Nucleus accumbens (tissue), 56 donors: ENCODE measurements around the gene TBC1D4.
A peak's percentile ranks its signal among the peaks of the same experiment; 100 is the strongest.

Experiments used
- DNase-seq, 56 donors: peaks; one replicate each; lab custom pipeline; 2025; lab: John Stamatoyannopoulos, UW

The TBC1D4 gene, protein sequence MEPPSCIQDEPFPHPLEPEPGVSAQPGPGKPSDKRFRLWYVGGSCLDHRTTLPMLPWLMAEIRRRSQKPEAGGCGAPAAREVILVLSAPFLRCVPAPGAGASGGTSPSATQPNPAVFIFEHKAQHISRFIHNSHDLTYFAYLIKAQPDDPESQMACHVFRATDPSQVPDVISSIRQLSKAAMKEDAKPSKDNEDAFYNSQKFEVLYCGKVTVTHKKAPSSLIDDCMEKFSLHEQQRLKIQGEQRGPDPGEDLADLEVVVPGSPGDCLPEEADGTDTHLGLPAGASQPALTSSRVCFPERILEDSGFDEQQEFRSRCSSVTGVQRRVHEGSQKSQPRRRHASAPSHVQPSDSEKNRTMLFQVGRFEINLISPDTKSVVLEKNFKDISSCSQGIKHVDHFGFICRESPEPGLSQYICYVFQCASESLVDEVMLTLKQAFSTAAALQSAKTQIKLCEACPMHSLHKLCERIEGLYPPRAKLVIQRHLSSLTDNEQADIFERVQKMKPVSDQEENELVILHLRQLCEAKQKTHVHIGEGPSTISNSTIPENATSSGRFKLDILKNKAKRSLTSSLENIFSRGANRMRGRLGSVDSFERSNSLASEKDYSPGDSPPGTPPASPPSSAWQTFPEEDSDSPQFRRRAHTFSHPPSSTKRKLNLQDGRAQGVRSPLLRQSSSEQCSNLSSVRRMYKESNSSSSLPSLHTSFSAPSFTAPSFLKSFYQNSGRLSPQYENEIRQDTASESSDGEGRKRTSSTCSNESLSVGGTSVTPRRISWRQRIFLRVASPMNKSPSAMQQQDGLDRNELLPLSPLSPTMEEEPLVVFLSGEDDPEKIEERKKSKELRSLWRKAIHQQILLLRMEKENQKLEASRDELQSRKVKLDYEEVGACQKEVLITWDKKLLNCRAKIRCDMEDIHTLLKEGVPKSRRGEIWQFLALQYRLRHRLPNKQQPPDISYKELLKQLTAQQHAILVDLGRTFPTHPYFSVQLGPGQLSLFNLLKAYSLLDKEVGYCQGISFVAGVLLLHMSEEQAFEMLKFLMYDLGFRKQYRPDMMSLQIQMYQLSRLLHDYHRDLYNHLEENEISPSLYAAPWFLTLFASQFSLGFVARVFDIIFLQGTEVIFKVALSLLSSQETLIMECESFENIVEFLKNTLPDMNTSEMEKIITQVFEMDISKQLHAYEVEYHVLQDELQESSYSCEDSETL (N-terminal part only)

GRCh38 chr13:75482070-75482819 is at the start of gene TBC1D4:
Gene TBC1D4 (minus strand): TSS chr13:75482169. CDS start chr13:75481767, 402 bp downstream.
- peak in 54 of 56 donors; percentile 37 to 89 (median 70) for DNase-seq

- no peak for DNase-seq
Observed at GRCh38 chr13:75530549-75530961, 48.6 kb upstream of the TBC1D4 start.

GRCh38 chr13:75521956-75522355 is 40.0 kb upstream of the TBC1D4 start:
- no peak for DNase-seq

DNA sequence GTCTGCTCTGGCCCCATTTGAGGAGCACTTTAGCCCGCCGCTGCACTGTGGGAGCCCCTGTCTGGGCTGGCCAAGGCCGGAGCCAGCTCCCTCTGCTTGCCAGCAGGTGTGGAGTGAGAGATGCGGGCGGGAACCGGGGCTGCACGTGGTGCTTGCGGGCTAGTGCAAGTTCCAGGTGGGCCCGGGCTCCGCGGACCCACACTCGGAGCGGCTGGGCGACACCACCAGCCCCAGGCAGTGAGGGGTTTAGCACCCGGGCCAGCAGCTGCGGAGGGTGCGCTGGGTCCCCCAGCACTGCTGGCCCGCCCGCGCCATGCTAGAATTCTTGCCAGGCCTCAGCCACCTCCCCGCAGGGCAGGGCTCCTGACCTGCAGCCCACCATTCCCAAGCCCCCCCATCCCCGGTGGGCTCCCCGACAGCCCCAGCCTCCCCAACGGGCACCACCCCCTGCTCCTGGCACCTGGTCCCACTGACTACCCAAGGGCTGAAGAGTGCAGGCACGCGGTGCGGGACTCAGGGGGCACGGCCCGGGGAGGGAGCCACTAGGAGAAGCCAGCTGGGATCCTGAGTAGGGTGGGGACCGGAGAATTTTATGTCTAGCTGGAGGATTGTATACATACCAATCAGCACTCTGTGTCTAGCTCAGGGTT is 36.6 kb upstream of the TBC1D4 start:
- DNase-seq: no peak

DNA sequence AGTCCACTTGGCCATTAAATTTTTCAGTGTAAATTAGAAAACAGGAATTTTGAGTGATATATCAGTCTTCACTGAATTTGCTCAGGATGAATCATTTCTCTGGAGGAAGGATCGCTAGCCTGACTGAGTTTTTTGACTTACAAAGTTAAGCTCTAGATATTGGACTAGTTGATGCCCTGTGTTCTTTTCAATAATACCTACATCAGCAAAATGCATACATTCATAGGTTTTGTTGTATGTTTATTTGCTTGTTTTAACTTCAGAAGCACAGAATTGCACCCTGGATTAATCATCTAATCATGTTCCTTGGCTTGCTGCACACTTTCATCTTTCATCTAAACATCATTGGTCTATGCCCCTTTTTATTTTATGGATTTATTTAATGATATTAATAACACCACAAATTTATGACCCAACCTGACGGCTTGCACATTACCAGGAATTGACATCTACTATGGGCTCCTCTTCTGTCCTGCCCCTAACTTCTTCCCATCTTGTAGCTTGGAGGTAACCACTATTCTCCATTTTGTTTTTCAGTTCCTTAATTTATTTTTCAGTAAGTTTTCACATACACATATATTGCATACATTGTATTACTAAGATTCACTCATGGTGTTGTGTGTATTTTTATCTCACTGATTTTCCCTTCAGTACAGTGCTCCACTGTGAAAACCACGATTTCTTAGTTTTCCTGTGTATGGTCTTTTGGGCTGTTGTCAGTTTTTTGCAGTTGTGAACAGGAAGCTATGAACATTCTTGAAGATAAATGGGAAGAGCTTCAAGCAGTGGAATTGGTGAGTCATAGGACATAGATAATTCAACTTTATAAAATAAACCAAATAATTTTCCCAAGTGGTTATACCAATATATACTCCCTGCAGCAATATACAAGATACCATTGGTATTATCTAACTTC is 32.4 kb upstream of the TBC1D4 start:
- no peak for DNase-seq

GRCh38 chr13:75513271-75513670 is 31.3 kb upstream of the TBC1D4 start:
- DNase-seq: no peak

DNA sequence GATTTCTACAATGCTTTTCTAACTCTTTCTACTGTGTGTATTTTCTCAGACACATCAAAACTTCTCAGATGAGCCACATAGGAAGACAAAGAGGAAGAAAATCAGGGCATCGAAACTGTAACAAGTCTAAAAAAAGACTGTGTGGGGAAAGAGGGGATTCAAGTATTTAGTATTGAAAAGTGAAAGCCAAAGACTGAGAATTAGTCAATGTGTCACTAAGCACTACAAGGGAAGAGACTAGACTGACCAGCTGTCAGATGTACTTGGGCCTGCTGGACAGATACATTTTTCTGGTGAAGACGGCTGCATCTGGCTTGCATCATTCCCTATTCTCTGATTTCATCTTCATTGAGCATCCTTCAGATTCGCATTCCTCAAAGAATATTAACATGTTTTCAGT is 30.3 kb upstream of the TBC1D4 start:
- no peak for DNase-seq

DNA sequence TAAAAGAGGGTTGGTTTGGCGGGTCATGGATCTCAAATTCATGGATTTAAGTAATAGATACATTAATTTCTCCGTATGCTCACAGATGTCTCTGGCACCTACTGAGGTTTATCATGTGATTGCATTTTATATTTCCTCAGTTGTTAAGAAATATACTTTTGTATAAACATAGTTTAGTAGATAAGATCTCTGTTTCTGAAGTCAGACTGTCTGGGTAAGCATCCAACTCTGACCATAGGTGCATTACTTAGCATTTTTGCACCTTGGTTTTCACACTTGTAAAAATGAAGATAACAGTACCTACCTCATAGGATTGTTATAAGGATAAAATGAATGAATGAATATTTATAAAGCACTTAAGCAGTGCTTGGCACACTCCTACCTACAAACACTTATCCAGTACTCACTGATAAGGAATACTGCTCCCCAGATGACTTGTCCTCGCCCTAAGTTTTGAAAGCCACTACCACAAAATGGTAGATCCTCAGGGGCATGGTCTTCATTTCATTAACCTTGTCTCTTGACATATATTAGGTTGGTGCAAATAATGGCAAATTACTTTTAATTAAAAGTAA is 29.2 kb upstream of the TBC1D4 start:
- DNase-seq: no peak

- no peak for DNase-seq
Observed at GRCh38 chr13:75508002-75508548, 26.1 kb upstream of the TBC1D4 start.

DNA sequence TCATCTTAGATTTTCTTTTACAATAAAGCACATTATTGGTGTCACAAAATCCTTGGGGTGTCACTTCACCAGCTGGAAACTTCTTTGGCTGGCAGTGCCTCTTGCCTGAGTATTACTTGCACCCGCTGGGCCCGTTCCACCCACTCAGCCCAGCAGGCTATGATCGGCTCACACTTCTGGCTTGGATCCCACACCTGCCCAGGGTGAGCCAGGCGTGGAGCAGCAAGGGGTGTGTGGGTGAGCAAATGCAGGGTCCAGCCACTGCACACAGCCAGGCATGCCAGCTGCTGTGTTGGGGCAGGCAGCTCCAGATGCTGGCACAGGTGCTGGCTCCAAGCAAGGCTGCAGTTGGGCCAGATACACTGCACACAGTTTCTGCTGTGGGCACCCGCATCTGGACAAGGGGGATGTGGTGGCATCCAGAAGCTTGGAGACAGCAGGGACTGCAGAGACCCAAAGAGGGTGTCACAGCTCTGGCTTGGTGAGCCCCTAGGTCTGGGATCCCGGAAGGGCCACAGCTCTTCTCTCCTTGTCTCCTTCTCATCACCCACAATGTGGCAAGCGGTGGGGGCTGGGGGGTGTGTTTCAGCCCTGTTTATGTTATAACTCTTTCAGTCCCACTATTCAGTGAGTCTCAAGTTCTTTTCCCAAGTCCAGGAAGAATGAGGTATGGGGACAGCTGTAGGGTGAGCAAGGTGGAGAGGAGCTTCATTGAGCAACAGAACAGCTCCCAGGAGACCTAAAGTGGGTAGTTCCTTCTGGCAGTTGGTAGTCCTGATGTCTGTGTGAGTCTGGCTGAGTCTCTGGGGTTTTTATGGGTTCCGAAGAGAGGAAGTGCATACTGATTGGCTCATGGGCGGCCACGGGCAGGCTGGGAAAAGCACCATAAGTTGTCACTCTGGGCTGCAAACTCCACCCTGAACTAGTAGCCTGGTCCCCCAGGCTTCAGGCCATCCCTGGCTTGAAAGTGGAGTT is 25.3 kb upstream of the TBC1D4 start:
- DNase-seq: peak in 2 of 56 donors; percentile 1 to 2

DNA sequence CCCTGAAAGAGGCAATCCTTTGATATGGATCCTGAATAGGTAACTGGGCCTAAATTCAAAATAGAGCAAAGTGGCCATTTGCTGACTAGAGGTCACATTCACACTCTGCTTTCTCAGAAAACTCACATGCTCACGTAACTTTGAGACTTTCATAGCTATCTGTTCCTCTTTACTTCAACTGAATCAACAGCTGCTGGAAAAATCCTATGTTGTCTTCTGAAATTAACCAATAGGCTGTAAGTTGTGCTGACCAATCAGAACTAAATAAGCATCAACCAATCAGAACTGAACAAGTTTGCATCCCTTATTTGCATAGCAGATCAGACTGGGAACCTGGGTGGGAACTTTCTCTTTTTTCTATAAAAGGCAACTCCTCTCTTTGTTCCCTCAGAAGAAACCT is 24.0 kb upstream of the TBC1D4 start:
- no peak for DNase-seq

- DNase-seq: peak in 1 of 56 donors; percentile 1
Observed at GRCh38 chr13:75505327-75505726, 23.4 kb upstream of the TBC1D4 start.

DNA sequence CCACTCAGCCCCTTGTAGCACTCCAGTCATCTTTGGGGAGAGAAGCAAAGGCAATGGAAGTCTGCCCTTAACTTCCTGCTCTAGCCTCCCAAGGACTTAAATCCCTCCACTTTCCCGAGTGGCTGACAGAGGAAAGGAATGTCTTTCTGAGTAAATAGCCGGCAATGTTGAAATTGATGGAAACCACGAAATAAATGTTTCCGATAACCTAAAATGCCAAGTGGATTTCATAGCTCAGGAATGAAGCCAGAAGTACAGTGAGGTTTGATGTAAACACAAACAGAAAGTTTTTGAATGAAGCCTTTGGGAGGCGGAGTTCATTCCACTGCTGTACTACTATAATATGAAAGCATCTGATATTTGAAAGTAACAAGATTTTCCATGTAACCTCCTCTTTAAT is 14.0 kb upstream of the TBC1D4 start:
- no peak for DNase-seq

DNA sequence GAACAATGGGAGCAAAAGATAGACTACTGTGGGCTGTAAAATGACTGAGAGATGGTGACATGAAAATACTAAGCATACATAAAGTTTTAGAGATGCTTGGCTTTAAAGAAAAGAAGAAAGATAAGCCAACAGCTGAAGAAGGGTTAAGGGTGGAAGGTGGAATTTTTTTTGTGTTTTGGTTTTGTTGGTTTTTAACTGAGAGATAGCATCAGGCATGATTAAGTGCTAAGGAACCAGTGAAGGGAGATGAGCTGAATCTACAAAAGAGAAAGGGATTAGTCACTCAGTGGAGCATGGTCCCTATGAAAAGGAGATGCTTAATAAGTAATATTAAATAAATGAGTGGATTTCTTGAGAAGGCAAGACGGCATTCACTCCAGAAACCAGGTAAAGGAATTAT is 12.5 kb upstream of the TBC1D4 start:
- no peak for DNase-seq

GRCh38 chr13:75493156-75493555 is 11.2 kb upstream of the TBC1D4 start:
- DNase-seq: no peak

DNA sequence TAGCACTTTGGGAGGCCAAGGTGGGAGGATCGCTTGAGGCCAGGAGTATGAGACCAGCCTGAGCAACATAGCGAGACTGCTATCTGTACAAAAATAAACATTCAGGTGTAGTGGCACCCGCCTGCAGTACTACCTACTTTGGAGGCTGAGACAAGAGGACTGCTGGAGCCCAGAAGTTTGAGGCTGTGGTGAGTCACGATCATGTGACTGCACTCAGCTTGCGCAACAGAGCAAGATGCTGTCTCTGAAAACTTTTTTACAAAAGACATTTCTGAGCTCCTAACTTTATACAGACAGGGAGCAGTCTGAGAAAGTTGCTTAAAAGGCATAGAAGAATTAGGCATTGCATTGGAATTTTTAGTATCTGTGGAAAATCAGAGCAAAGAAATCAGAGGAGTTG is 10.4 kb upstream of the TBC1D4 start:
- DNase-seq: no peak

- DNase-seq: no peak
Observed at GRCh38 chr13:75491376-75491775, 9.4 kb upstream of the TBC1D4 start.
